Activated CD8-positive, alpha-beta memory T cell treated with anti-CD3 and anti-CD28 coated beads for 1 hour (primary cell): ENCODE measurements around the gene CACNA2D1.

Experiments used
- DNase-seq, 2 donors: peaks; one replicate each; pipeline ENCODE4 v3.0.0-alpha.2; 2020; ENCODE audit warnings: low read depth in 1 of 2; ENCODE audit errors: extremely low read depth in 1 of 2

Gene CACNA2D1

GRCh38 chr7:81903115-81903514, 540.5 kb downstream of the CACNA2D1 start:
- DNase-seq, result no peak

- DNase-seq, result no peak
Measured at GRCh38 chr7:81902536-81902935, 541.0 kb downstream of the CACNA2D1 start.
